ENCODE results near the gene SLC12A7.
"Not testable (repeated sequence)": the region's sequence is repeated elsewhere in the genome, so short reads cannot be mapped to it uniquely, and the experiment has no call there.

Gene SLC12A7

DNA sequence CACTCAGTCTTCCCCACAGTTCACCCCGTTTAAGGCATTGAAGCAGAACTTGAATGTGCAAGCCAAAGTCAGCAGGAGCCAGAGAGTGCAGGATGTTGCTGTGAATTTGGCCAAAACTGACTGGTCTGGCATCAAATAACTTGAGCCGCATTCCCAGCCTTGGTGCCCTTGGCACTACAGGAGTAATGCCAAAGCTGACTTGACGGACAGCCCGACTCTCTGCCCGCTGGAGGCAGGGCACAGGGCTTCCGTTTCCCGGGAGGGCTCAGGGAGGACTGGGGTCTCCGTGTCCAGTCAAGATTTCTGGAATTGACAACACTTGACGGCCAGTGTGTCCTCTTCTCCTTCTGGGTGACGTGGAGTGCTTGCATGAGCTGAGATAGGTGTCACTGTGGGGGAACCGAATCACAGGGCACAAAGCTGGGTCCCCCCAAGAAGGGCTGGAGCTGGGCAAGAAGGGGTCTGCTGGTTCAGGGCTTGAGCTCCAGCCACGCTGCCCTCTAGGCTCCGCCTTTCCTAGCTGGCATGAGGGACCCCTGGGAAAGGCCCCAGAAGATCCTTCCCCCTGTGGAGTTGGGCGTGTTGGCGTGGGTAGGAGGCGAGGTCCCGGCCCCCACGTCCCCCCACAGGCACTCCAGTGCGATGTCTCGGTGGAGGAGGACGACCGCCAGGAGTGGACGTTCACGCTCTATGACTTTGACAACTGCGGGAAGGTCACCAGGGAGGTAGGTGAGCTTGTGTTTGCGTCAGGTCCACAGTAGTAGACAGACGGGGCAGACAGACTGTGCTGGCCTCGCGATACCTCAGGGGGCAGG, 78.0 kb downstream of the SLC12A7 start:
- DNase-seq (ENCODE audit: low spot score), result no peak

DNA sequence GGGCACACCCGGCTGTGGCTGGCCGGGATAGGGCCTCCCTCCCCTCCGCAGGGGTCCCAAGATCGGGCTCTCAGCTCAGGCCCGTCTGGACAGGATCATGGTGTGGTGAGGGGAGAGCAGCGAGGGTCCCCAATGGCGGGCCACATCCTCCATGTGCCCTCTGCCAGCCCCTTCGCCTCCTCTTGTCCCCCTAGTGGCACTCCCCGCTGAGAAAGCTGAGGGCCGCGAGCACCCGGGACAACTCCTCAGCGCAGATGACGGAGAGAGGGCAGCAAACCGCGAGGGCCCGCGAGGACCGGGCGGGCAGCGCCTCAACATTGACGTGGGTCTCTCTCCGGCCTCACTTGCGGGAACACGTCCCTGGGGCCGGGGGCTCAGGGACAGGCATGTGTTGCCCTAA, 78.7 kb downstream of the SLC12A7 start:
- no peak for DNase-seq (ENCODE audit: low spot score)

DNA sequence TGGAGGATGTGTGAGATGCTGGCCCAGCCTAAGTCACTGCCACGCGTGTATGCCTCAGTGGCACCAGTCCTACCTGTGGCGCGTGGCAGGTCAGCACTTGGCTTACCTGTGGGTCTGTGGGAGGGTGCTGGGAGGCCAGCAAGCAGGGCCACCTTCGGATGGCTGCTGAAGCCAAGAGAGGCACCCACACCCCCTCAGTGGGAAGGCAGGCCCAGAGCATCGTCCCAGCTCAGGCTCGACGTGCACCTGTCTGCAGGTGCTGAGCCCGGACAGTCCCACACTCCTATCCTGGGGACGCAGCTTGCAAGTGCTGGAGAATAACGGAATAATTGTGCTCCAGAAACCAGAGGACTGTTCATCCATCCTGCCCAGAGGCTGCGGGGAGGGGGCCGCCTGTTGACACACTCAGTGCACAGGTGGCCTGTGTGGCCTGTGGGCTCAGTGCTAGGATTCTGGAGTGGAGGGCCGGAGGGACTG, 79.3 kb downstream of the SLC12A7 start:
- DNase-seq (ENCODE audit: low spot score), result no peak

DNA sequence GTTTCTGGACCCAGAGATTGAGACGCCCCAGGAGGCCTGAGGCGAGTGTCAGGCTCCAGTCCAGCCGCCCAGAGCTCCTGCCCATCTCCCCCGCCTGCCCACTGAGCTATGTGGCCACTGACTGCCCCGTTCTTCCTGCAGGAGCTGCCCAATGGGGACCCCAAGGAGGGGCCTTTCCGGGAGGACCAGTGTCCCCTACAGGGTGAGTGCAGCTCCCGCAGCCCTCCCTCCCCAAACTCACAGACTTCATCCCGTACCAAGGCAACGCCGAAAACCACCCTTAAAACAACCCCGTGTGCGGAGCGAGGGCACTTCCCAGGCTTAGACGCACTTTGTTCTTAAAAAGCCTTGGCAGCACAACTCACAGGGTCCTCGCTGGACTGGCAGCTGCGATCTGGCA, 79.9 kb downstream of the SLC12A7 start:
- DNase-seq (ENCODE audit: low spot score), result no peak

DNA sequence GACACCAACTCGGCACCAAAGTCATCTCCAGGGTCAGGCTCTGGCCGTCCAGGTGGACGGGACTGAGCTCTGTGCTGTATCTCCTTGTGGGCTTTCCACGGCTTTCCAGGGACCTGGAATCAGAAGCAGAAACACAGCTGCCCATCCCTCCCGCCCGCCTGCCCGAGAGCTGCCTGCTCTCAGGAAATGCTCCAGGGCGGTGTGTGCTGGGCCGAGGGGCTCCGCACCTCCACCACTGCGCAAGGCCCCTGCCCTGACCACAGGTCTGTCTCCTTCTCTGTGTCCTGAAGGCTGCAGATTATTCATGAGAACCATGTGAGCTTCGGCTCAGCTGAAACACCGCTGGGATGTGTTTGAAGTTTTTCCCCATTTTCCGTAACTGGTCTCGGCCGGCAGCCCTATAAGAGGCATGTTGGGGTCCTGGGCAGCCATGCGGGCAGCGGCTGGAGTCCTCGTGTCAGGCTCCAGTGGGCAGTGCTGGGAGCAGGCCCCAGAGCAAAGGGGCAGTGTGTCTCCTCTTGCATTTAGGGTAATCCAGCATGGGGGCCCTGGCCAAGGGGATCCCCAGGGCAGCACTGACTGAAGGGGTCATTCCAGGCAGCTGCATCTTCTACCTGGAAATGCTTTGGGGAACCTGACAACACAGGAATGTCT, 80.4 kb downstream of the SLC12A7 start:
- no peak for DNase-seq (ENCODE audit: low spot score)

DNA sequence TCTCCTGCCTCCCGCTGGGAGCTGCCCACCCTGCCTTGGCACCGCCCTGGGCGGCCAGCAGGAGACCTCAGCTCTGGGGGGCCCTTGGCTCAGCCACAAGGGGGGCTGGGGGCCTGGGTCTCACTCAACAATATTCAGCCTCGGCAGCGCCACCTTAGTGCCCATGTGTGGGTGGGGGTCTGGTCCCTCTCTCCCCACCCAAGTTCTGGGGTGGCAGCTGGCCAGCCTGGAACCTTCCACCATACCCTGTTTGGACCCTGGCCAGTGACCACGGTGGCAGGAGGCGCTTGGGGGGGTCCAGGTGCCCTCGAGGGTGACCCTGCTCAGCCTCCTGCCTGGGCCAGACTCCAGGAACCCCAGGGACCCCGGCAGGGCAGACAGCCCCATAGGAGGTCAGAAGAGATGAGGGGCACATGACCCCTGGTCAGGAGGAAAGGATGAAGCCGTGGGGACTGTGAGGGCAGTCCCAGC, 81.0 kb downstream of the SLC12A7 start:
- DNase-seq (ENCODE audit: low spot score), result no peak

DNA sequence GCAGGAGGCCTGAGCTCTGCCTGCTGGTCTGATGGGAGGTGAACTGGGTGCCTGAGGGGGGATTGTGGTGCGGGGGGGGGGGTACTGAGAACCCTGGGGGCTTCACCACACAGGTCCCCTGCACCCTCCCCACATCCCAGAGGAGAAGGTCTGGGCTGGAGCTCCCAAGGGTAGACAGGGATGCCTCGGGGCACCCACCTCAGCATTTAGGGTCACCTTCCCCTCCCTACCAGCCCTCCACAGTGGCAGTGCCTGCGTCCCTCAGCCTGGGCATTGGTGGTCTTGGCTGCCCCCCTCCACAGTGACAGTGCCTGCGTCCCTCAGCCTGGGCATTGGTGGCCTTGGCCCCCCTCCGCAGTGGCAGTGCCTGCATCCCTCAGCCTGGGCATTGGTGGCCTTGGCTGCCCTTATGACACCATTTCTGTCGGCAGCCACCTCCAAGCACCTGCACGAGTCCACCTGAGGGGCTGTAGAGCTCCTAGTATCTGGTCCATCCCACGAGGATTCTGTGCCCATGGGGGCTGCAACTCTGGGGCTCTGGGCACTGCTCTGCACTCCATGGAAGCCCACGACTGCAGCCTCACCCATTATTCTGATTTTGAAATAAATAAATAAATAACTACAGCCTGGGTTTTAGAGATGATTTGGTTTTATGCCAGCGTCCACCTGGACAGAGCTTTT, 81.8 kb downstream of the SLC12A7 start:
- DNase-seq (ENCODE audit: low spot score), result no peak

DNA sequence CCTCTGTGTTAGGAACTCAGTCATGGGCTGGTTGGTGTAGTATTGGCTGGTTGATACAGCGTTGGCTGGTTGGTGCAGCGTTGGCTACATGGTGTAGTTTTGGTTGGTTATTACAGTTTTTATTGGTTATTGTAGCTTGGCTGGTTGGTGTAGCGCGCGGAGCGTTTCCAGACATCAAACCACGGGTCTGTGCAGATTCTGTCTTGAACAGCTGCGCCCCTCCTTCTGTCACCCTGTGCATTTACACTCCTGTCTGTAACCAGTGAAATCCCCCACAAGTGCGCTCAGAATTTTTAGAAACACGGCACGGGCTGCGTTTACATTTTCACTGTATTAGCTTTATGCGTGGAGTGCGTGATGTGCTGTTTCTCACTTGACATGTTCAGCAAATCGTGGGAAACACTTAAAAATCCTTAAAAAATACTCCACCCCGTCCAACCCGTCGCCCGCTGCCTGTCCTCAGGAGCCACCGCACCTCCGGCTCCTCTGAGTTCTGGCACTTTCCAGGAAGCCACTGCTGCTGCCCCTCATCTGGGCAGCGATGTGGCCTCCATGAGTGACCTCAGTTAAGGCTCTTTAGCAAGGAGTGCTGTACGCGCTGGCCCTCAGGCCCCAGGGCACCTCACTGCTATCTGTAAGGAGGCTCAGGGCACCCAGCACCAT, 82.5 kb downstream of the SLC12A7 start:
- DNase-seq (ENCODE audit: low spot score), result no peak

DNA sequence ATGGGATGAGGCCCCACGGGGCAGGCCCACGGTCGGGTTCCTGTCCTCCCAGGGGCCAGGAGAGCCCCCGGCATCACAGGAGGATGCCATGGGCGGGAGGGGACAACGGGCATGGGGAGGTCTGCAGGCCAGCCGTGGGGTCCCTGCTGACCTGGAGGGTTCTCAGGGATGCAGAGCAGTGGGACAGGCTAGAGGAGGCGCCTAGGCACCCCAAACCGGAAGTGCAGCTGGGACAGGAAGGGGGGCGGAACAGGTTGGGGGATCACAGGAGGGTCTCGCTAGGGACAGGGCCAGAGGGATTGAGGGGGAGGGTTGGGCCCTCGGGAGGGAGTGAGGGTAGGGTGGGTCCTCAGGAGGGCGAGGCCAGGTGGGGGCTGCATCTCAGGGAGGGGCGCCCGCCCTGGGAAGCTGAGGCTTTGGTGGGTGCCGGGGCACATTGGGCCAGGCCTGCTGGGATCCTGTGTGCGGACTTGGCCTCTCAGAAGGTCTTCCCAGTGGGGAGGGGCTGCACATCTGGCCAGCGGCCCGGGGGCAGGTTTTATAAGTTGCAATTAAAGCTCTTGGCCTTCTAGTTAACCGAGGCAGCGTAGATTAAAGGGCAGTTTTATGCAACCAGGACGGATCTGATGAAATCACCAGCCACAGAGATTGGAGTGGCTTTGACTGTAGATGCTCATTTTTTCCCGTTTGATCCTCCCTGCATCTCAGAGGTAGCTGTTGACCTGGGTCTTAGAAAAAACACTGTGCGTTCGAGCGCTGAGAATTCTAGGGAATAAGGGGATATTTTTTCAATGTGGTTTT, 83.2 kb downstream of the SLC12A7 start:
- DNase-seq (ENCODE audit: low spot score), result no peak

DNA sequence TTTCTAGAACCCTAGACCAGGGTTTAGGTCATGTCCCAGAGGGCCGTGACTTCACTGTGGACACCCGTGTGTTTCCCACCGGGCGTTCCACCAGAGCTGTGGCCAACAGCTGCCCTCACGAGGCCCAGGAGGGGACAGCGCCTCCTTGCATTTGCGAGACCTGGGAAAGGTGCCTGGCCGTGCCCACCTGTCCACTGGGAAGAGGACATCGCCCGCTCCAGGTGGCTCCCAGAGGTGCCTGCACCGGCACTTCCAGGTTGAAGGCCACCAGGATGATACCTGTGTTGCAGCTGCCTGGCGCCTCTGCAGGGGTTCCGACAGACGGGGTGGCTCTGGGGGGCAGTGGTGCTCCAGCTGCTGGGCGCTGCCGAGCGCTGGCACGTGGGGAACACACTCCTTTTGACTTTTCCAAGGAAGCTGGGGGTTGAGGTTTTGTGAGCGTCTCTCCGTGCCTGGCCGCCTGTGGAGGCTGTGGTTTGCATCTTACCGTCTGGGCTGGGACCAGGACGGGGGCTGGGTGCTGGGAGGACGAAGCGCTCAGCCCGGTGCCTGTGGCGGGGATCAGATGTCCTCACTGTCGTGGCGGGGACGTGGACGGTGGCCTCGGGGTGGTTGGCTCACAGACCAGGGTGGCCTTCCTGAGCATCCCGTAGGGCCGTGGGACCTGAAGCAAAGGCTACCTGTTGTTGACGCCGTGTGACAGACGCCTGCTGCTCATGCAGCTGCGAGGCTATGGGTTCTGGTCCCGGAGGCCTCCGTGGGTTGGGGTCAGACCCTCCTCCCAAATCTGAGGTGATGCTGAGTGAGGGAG, 84.0 kb downstream of the SLC12A7 start:
- DNase-seq (ENCODE audit: low spot score), result no peak

DNA sequence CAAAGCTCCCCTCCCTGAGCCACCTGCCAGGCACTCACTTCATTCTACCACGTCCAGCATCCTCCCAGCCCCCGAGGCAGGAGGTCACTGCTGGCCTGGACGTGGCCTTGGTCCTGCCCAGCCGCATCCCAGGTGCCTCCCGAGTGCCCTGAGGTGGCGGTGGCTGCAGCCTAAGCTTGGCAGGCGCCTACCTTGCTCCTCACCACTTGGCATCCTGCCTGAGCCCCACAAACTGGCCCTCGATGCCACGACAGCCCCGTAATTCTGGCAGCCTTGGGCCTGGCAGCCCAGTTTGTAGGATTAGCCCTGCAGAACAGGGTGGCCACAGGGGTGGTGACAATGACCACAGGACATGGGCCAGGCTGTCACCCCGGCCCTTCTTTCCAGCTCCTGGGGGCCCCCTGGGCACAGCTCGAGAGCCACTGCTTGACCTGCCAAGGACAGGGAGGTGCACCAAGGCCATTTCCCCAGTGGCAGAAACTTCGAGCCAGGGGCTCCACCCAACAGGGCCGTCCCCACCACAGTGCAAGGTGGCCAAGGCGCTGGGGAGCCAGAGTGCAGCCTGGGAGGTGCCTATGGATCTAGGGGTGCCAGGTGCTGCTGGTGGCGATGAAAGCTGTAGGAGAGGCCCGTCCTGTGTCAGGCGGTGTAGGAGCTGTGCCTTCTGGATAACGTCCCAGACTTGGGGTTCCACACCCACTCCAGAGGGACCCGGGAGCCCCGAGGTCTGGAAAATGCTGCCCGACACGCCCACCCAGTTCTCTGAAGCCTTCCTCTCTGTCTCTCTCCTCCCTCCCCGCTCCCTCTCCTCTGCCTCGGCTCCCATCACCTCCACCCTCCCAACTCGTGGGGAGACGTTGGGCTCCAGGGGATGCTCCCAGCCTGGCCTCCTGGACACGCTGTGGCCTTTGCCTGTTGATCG, 84.9 kb downstream of the SLC12A7 start:
- DNase-seq (ENCODE audit: low spot score), result no peak

DNA sequence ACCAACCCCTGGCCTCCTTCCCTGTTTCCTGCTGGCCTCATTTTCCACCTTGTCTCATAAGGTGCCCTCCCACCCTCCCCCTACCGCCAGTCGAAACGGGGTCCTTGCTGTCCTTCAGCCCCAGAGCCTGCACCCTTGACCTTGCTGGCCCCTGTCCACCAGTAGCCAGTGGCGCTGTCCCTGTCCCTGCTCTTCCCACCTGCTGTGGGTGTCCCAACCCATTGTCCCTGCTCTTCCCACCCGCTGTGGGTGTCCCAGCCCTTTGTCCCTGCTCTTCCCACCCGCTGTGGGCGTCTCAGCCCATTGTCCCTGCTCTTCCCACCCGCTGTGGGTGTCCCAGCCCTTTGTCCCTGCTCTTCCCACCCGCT, 89.9 kb downstream of the SLC12A7 start:
- DNase-seq (ENCODE audit: low spot score), result not testable (repeated sequence)

DNA sequence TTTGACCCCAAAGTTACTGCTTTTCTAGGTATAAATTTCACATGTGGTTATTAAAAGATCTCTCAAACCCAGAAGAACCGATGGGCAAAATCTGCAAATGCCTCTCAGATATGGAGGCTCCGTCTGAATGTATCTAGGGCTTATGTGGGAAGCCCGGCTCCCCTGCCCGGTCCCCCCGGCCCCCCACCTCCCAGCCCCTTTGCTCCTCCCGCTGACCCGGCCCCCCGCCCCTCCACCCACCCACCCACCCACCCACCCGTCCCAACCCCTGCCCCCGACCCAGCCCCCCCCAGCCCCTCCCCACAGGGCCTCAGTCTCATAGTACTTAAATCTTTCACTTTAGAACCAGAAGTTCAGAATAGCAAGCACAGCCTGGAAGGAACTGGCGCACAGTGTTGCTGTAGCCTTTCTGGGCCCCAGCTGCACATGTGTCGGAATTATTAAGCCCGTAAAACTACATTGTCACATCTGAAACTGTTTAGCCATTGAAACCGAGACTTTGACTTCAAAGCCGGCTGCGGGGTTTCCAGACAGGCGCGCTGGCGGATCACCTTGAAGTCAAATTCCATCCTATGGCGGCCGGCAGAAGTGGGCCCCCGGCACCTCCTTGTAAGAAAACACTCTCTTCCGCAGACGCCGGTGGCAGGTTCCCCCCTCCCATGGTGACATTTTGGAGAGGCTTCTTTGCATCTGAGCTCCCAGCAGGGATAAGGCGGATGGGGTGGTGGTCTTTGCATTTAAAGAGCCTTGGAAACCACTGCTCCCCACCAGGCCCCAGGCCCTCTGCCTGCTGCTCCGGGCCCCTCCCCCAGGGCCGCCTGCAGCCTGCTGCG, 90.5 kb downstream of the SLC12A7 start:
- DNase-seq (ENCODE audit: low spot score), result no peak

DNA sequence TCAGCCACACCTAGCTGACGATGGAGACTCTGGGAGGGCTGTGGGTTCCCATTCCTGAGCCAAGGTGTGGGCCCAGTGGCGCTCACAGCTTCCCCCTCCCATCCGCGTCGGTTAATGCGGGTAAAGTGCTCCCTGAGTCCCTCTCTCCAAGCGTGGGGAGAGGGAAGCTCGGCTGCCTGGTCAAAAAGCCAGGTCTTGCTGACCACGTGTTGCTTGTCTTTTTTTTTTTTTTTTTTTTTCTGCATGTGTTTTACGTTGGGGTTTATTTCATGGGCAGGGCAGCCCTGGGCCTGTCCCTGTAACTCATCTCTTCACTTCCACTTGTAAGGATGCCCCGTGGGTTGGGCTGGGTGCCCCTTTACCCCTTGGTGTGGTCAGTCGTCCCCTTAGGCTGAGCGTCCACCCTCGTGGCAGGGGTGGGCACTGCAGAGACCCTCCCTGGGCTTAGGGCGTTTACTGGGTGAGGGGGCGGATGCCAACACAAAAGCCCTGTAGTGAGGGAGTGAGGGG, 91.4 kb downstream of the SLC12A7 start:
- no peak for DNase-seq (ENCODE audit: low spot score)

DNA sequence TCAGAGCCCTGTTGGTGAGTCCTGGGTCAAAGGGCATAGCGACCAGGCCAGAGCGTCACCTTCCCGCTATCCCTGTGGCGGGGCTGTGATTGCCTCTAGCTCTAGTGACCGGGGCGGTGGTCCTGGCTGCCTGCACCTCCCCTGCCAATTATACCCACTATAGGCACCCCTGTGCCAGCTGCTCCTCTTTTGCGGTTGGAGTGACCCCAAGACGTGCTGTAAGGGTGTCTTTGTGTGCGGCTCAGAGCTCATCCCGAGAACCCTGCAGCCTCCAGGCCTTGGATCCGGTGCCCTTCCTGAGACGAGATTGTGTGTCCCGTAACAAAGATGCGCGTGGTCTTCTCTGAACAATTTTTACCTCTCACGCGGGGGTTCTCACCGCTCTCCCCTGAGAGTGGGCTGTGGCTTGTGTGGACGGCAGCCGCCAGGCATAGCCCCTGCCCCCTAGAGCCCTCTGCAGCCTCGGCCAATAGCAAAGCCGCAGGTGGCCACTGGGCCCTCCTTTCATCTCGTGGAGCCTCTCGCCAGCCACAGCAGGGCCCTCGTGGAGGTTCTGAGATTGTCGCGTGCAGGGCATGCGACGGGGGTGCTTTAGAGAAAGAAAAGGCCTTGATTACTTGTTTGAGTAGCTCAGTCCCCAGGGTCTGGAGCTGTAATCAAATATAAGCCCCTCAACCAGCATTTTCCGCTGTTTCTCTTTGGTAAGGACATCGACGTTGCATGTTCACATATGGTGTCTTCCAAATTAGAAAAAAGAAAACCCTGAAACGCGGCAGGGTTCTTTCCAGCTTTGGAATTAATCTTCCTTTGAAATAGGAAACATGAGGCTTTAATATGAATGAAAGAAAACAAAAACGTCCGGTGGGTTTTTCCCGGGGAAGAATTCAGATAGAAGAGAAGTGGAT, 92.6 kb downstream of the SLC12A7 start:
- DNase-seq (ENCODE audit: low spot score), result no peak

DNA sequence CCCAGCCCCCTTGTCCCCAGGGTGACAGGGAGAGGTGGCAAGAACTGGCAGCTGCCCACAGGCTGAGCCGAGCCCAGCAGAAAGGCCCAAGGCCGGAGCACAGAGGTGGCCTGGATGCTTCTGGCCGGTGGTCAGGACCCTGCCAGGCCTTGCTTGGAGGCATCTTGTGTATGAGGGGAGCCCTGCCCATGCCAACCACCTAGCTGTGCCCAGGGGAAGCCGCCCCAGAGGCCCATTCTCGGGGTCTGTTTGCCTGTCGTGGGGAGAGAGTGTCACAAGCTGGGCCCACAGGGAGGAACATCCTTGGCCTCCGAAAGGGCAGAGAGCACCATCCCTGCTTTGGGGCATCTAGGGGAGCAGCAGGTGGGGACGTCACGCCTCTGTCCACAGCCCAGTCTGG, 93.3 kb downstream of the SLC12A7 start:
- no peak for DNase-seq (ENCODE audit: low spot score)

DNA sequence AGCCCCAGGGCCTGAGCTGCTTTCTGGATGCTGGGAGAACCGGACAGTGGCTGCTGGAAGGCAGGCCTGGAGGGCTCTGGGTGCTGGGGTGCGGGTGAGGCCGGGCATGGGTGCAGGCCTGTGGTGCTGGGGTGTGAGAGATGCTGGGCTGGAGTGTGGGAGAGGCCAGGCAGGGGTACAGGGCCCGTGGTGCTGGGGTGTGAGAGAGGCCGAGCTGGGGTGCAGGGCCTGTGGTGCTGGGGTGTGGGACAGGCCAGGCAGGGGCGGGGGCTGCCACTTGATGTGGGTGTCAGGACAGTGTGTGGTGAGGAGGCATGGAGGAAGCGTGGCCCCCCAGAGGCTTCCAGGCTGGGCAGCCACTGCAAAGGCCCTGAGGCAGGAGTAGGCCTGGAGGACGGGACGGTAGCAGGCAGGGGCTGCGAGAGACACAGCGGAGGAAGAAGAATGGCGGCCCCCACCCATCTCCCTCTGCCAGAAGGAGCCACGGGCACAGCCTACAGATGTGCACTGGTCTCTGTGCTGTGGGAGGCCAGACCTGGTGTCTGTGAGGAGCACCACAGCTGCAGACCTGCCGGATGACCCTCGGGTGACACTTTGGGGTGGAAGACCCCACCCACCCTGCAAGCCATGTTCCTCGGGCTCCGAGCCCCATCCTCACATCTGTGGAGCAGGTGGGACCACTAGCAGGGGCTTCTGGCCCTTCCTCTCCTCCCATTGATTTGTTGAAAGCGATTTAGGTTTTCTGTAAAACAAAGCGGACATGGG, 94.0 kb downstream of the SLC12A7 start:
- no peak for DNase-seq (ENCODE audit: low spot score)
